Sigmoid colon (tissue), 7 donors: Measurements from ENCODE around the gene LONP2. TPM values are rescaled to one million over a fixed set of nuclear protein-coding genes. Genes with fewer than 3 reads are reported as not detected.

Experiments
- DNase-seq: peaks from one replicate; pipeline ENCODE4 v3.0.0-alpha.2; 2019
- H3K27ac ChIP-seq, 4 donors: fragments of 200-600 bp; sonication (generic); one replicate each; pipeline ENCODE4 v1.5.1; 2016 to 2019; ENCODE audit warnings: mild to moderate bottlenecking in 1 of 4
- H3K27me3 ChIP-seq, 3 donors: fragments of 200-600 bp; sonication (generic); one replicate each; pipeline ENCODE4 v1.5.1; 2019; ENCODE audit warnings: mild to moderate bottlenecking in 1 of 3
- H3K36me3 ChIP-seq, 4 donors: fragments of 200-600 bp; sonication (generic); one replicate each; pipeline ENCODE4 v1.5.1; 2016 to 2019
- H3K4me1 ChIP-seq, 4 donors: fragments of 200-600 bp; sonication (generic); one replicate each; pipeline ENCODE4 v1.5.1; 2017 to 2019
- H3K4me3 ChIP-seq, 4 donors: fragments of 200-600 bp; sonication (generic); one replicate each; pipeline ENCODE4 v1.5.1; 2017 to 2019; ENCODE audit warnings: mild to moderate bottlenecking in 2 of 4, moderate library complexity in 1 of 4
- H3K9me3 ChIP-seq, 4 donors: fragments of 200-600 bp in 3 of 4; sonication (generic) in 3 of 4; one replicate each; pipeline versions ENCODE4 v1.5.1 to v1.6.1; 2013 to 2019
- EP300 ChIP-seq, 4 donors: sonication (generic); formaldehyde crosslinking; IDR thresholded peaks; one replicate each; pipeline ENCODE4 v1.6.1; 2017; ENCODE audit warnings: antibody characterized with exemption in 4 of 4
- POLR2A ChIP-seq, 2 donors: fragments of 450-650 bp; IDR thresholded peaks; one replicate each; pipeline ENCODE4 v1.6.1; 2016; ENCODE audit warnings: antibody characterized with exemption in 2 of 2, mild to moderate bottlenecking in 2 of 2, moderate library complexity in 2 of 2
- POLR2AphosphoS5 ChIP-seq, 4 donors: sonication (generic); formaldehyde crosslinking; IDR thresholded peaks; one replicate each; pipeline ENCODE4 v1.6.1; 2017; ENCODE audit warnings: antibody characterized with exemption in 4 of 4
- whole genome bisulfite sequencing, 2 donors: extraction: QIAGEN DNeasy Blood & Tissue Kit; methylation state at CpG; one replicate each; pipeline ENCODE4 v1.1.7; 2013; 5-methylcytosine and 5-hydroxymethylcytosine counted together
- intact Hi-C: fragments of 100-400 bp; cut with DNase I; formaldehyde crosslinking; loops from one replicate; pipeline ENCODE4 v1.15.1; 2023
- polyA plus RNA-seq, 3 donors: library from polyadenylated mRNA; stranded (reverse); fragments of 200-250 nt; gene quantifications; one replicate each; pipeline ENCODE4 v1.2.3, GENCODE V29; 2013
- total RNA-seq, 4 donors: library from RNA; depleted of rRNA; stranded (reverse); fragments of >200 nt; gene quantifications; one replicate each; pipeline ENCODE4 v1.1.0, GENCODE V29; 2016
- TF ChIP-seq, protein P1 (sequence below), 4 experiments: fragments of 450-650 bp in 3 of 4; fragments of 200-600 bp in 1 of 4; IDR thresholded peaks; one replicate each; pipeline ENCODE4 v1.5.1; 2016 to 2019; ENCODE audit warnings: antibody characterized with exemption in 4 of 4, mild to moderate bottlenecking in 3 of 4, moderate library complexity in 2 of 4
- donor health status: healthy with polysubstance abuse.
- donor health status: Bipolar disorder and iron deficiency.
- donor health status: healthy.

The LONP2 gene
- total and polyA plus RNA-seq, 7 donors = 14.4 to 60.3 (median 42.3) TPM

DNA sequence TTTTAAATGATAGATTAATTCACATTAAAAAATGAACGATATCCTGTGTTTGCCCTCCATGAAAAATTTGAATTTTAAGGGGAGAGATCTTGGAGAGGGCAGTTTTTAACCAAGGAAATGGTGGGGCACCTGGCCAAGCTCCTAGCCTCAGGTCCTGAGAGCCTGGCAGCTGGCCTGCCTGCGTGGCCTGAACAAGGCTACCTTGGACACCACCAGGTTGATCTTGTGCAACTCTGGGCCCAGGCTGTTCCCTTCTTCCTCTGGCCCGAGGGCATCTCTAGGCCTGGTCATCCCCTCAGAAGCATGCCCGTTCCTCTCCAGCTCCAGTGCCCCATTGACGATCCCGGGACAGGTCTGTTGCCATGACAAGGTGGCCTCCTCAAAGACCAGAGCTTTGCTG, 33.4 kb upstream of the LONP2 start:
- H3K4me3 ChIP-seq = no peak overlapping the region
- WGBS, 2 donors = 90 to 91% methylated on average over 6 of the region's 6 CpGs
- TF ChIP-seq, protein P1, sequence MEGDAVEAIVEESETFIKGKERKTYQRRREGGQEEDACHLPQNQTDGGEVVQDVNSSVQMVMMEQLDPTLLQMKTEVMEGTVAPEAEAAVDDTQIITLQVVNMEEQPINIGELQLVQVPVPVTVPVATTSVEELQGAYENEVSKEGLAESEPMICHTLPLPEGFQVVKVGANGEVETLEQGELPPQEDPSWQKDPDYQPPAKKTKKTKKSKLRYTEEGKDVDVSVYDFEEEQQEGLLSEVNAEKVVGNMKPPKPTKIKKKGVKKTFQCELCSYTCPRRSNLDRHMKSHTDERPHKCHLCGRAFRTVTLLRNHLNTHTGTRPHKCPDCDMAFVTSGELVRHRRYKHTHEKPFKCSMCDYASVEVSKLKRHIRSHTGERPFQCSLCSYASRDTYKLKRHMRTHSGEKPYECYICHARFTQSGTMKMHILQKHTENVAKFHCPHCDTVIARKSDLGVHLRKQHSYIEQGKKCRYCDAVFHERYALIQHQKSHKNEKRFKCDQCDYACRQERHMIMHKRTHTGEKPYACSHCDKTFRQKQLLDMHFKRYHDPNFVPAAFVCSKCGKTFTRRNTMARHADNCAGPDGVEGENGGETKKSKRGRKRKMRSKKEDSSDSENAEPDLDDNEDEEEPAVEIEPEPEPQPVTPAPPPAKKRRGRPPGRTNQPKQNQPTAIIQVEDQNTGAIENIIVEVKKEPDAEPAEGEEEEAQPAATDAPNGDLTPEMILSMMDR (IDR thresholded peaks at IDR 0.05) = no peak
- TF ChIP-seq POLR2AphosphoS5 (IDR thresholded peaks at IDR 0.05) (no peak), POLR2A (IDR thresholded peaks at IDR 0.05) (no peak), EP300 (IDR thresholded peaks at IDR 0.05) (no peak)
- DNase-seq = no peak
- intact Hi-C loops = no loop called here
- no peak overlapping the region for H3K27ac ChIP-seq
- no peaks in the 10 kb centered on the region for H3K9me3 ChIP-seq
- H3K36me3 ChIP-seq = no peaks in the 10 kb centered on the region
- H3K27me3 ChIP-seq = no peaks in the 10 kb centered on the region
- no peaks in the 10 kb centered on the region for H3K4me1 ChIP-seq

DNA sequence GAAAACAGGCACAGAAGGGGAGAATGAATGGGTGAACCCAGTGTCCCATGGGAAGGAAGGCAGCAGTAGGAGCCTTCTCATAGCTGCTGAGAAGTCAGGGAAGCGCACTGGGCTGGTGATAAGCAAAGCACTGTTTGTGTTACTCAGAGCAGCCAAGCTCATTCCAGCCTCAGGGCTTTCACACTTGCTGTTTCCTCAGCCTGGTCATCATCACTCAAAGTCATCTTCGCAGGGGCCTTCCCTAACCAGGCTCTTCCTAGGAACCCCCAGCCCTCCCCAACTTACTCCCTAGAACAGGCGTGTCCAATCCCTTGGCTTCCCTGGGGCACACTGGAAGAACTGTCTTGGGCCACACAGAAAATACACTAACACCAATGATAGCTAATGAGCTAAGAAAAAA, 32.1 kb upstream of the LONP2 start:
- WGBS, 2 donors = 87 to 88% methylated on average over 3 of the region's 3 CpGs
- Histone ChIP-seq H3K4me1 (no peaks in the 10 kb centered on the region), H3K4me3 (no peak overlapping the region), H3K27me3 (no peaks in the 10 kb centered on the region), H3K9me3 (no peaks in the 10 kb centered on the region), H3K27ac (no peak overlapping the region), H3K36me3 (no peaks in the 10 kb centered on the region)
- TF ChIP-seq, protein P1 (IDR thresholded peaks at IDR 0.05) = no peak
- TF ChIP-seq POLR2AphosphoS5 (IDR thresholded peaks at IDR 0.05) = no peak
- TF ChIP-seq POLR2A (IDR thresholded peaks at IDR 0.05) = no peak
- TF ChIP-seq EP300 (IDR thresholded peaks at IDR 0.05) = no peak
- intact Hi-C loops = no loop called here
- DNase-seq = no peak

DNA sequence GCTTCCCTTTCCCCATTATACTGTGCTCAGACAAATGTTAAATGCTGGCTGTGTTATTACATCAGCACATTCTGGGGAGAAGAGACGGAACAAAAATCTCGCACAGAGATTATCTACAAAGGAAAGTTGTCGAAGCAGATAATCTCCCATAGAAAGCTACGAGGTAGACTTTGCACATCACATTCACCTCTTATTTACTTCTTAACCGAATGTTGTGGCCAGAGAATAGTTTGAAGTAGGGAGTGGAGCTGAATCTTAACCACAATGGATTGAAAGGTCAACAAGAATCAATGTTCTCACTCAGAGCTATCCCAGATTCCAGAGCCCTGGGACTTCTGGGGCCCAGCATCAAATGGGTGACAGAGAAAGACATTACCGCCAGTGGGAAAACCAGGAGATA, 28.4 kb upstream of the LONP2 start:
- intact Hi-C loops = no loop called here
- Histone ChIP-seq H3K27me3 (no peaks in the 10 kb centered on the region), H3K4me3 (no peak overlapping the region), H3K9me3 (no peaks in the 10 kb centered on the region), H3K27ac (no peak overlapping the region), H3K36me3 (no peaks in the 10 kb centered on the region), H3K4me1 (no peaks in the 10 kb centered on the region)
- WGBS, 2 donors = 75 to 82% methylated on average over 6 of the region's 6 CpGs
- no peak for DNase-seq
- TF ChIP-seq POLR2A (IDR thresholded peaks at IDR 0.05) (no peak), POLR2AphosphoS5 (IDR thresholded peaks at IDR 0.05) (no peak), EP300 (IDR thresholded peaks at IDR 0.05) (no peak)
- TF ChIP-seq, protein P1 (IDR thresholded peaks at IDR 0.05) = no peak

DNA sequence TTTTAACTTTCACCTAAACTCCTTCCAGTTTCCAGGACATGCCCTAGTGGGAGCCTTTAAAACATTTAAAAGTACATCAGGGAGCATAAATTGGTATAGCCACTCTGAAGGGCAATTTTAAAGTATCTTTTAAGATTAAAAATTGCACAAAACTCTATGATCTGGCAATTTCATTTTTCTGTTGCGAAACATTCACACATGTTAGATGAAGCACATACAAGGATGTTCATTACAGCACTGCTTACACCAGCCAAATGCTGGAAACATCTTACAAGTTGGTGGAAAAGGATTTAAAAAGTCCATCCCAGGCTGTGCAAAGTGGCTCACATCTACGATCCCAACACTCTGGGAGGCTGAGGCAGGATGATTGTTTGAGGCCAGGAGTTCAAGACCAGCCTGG, 26.4 kb upstream of the LONP2 start:
- TF ChIP-seq, protein P1 (IDR thresholded peaks at IDR 0.05) = no peak
- no peak for TF ChIP-seq POLR2A (IDR thresholded peaks at IDR 0.05)
- no peak for TF ChIP-seq EP300 (IDR thresholded peaks at IDR 0.05)
- no peak for TF ChIP-seq POLR2AphosphoS5 (IDR thresholded peaks at IDR 0.05)
- H3K4me3 ChIP-seq = no peak overlapping the region
- WGBS, 2 donors = 85 to 89% methylated on average over 2 of the region's 2 CpGs
- no peaks in the 10 kb centered on the region for H3K4me1 ChIP-seq
- DNase-seq = no peak
- no peaks in the 10 kb centered on the region for H3K27me3 ChIP-seq
- H3K36me3 ChIP-seq = no peaks in the 10 kb centered on the region
- intact Hi-C loops = no loop called here
- H3K27ac ChIP-seq = no peak overlapping the region
- H3K9me3 ChIP-seq = no peaks in the 10 kb centered on the region

DNA sequence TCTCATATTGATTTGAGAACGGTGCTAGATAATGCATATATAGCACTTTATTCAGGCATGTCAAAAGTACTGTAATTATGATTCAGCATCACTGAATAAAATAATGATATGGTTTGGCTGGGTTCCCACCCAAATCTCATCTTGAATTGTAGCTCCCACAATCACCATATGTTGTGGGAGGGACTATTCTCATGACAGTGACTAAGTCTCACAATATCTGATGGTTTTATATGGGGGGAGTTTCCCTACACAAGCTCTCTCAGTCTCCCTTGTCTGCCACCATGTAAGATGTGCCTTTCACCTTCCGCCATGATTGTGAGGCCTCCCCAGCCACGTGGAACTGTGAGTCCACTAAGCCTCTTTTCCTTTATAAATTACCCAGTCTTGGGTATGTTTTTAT, 25.6 kb upstream of the LONP2 start:
- no peak for DNase-seq
- Histone ChIP-seq H3K27ac (no peak overlapping the region), H3K27me3 (no peaks in the 10 kb centered on the region), H3K4me1 (no peaks in the 10 kb centered on the region), H3K36me3 (no peaks in the 10 kb centered on the region), H3K4me3 (no peak overlapping the region), H3K9me3 (no peaks in the 10 kb centered on the region)
- TF ChIP-seq POLR2A (IDR thresholded peaks at IDR 0.05) (no peak), EP300 (IDR thresholded peaks at IDR 0.05) (no peak), POLR2AphosphoS5 (IDR thresholded peaks at IDR 0.05) (no peak)
- TF ChIP-seq, protein P1 (IDR thresholded peaks at IDR 0.05) = no peak
- WGBS, 2 donors = 85 to 88% methylated on average over 3 of the region's 3 CpGs
- intact Hi-C loops = no loop called here
